ENCODE data around the gene ADRA1B. TPM values are rescaled to one million over a fixed set of nuclear protein-coding genes. Genes with fewer than 3 reads are reported as not detected.

Gene ADRA1B
- total and polyA plus RNA-seq, 10 of the 15 experiments (the other 5 are each of a cell fraction or from before 2014, with no cell fraction given), result 0.04 TPM; not detected in 9

DNA sequence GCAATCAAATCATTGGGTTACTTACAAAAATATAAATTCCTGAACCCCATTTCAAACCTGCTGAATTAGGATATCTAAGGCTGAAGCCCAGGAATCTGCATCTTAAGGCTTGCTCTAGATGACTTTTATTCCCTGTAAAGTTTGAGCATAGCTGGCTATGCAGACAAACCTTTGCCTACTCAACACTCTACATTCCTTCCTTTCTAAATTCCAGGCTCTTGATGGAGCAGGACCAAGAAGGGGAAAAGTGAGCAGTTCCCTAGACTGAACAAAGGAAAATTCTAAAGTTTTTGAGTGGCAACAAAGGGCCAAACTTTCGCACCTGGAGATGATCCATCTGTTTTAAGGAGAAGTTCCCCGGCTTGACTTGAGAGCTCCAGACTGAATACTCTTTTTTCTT is 9.8 kb upstream of the ADRA1B start (continued):
- TF ChIP-seq ZNF24 (IDR thresholded peaks at IDR 0.05), result no peak

DNA sequence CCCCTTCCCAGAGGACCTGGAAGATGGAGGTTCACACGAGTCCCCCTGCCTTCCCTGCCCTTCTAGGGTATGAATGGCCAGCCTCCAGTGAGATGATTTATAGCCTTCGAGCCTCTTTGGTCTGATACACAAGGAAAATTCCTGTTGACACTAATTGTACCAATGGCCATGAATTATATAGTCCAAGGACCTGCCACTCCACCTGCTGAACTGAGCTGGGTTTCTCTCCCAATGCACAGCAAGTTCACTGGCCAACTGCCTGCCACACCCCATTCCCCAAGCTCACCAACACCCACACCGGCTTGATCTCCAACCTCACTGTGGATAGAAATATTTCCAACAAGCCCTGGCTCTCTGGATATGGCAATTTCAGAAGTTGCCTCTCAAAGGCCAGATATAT is 9.3 kb upstream of the ADRA1B start:
- ChIA-PET CTCF (interaction anchor here (0.8 kb wide), 1 partner anchor 401 kb away, joined by 3 read pairs; no protein-coding TSS in a partner anchor), POLR2A (interaction anchor here (1.6 kb wide), 1 partner anchor 9 kb away, joined by 4 read pairs; no protein-coding TSS in a partner anchor), RAD21 (ENCODE audit: unreplicated experiment) (no interaction called here), SMC1A (ENCODE audit: uncharacterized antibody, unreplicated experiment) (interaction anchor here (0.9 to 1.7 kb wide), 4 partner anchors 11 to 184 kb away, joined by 3 to 4 read pairs (median 3); no protein-coding TSS in a partner anchor)
- ATAC-seq, result no peak
- H3K4me1 ChIP-seq (ENCODE audit: control insufficient read depth, insufficient read depth, low read length), result no peaks in the 10 kb centered on the region
- H3K9me3 ChIP-seq (replicated peaks; ENCODE audit: control insufficient read depth, insufficient read depth, low read length), result no peaks in the 10 kb centered on the region
- 21% methylated on average over 3 of the region's 3 CpGs for whole genome bisulfite sequencing (ENCODE audit: insufficient coverage, insufficient replicate concordance, low lambda C conversion rate, missing lambda C conversion rate)
- H2AFZ ChIP-seq (ENCODE audit: control insufficient read depth, low read depth, low read length), result no peak overlapping the region
- TF ChIP-seq JUNB (IDR thresholded peaks at IDR 0.05) (no peak), SIN3A (IDR thresholded peaks at IDR 0.05; ENCODE audit: low read depth, low read length) (no peak), NRF1 (conservative IDR thresholded peaks at IDR 0.05; ENCODE audit: low read depth, low read length) (no peak), RB1 (IDR thresholded peaks at IDR 0.05; ENCODE audit: borderline replicate concordance) (no peak), ATF7 (IDR thresholded peaks at IDR 0.05; ENCODE audit: low read depth) (no peak), CHD4 (IDR thresholded peaks at IDR 0.05) (no peak), CBX3 (IDR thresholded peaks at IDR 0.05; ENCODE audit: borderline replicate concordance, low read depth) (no peak), PAX5 (IDR thresholded peaks at IDR 0.05; ENCODE audit: borderline replicate concordance, low read depth, low read length) (no peak), CREM (IDR thresholded peaks at IDR 0.05; ENCODE audit: low read depth) (no peak), MEF2A (IDR thresholded peaks at IDR 0.05; ENCODE audit: insufficient read depth, low read depth, low read length) (no peak), TCF7 (IDR thresholded peaks at IDR 0.05; ENCODE audit: borderline replicate concordance) (no peak), RAD21 (IDR thresholded peaks at IDR 0.05; ENCODE audit: insufficient read depth, low read depth, low read length) (no peak), STAT1 (conservative IDR thresholded peaks at IDR 0.05) (no peak)
- TF ChIP-seq, protein P1, sequence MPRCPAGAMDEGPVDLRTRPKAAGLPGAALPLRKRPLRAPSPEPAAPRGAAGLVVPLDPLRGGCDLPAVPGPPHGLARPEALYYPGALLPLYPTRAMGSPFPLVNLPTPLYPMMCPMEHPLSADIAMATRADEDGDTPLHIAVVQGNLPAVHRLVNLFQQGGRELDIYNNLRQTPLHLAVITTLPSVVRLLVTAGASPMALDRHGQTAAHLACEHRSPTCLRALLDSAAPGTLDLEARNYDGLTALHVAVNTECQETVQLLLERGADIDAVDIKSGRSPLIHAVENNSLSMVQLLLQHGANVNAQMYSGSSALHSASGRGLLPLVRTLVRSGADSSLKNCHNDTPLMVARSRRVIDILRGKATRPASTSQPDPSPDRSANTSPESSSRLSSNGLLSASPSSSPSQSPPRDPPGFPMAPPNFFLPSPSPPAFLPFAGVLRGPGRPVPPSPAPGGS (IDR thresholded peaks at IDR 0.05; ENCODE audit: borderline replicate concordance, insufficient read depth, low read depth, low read length, poor library complexity, severe bottlenecking), result no peak
- TF ChIP-seq, protein P2, sequence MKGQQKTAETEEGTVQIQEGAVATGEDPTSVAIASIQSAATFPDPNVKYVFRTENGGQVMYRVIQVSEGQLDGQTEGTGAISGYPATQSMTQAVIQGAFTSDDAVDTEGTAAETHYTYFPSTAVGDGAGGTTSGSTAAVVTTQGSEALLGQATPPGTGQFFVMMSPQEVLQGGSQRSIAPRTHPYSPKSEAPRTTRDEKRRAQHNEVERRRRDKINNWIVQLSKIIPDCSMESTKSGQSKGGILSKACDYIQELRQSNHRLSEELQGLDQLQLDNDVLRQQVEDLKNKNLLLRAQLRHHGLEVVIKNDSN (IDR thresholded peaks at IDR 0.05; ENCODE audit: borderline replicate concordance, extremely low read length, insufficient read depth, low read depth, low read length), result no peak
- TF ChIP-seq, protein P3, sequence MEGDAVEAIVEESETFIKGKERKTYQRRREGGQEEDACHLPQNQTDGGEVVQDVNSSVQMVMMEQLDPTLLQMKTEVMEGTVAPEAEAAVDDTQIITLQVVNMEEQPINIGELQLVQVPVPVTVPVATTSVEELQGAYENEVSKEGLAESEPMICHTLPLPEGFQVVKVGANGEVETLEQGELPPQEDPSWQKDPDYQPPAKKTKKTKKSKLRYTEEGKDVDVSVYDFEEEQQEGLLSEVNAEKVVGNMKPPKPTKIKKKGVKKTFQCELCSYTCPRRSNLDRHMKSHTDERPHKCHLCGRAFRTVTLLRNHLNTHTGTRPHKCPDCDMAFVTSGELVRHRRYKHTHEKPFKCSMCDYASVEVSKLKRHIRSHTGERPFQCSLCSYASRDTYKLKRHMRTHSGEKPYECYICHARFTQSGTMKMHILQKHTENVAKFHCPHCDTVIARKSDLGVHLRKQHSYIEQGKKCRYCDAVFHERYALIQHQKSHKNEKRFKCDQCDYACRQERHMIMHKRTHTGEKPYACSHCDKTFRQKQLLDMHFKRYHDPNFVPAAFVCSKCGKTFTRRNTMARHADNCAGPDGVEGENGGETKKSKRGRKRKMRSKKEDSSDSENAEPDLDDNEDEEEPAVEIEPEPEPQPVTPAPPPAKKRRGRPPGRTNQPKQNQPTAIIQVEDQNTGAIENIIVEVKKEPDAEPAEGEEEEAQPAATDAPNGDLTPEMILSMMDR (IDR thresholded peaks at IDR 0.05 in 2 of 3, conservative IDR thresholded peaks at IDR 0.05 in 1 of 3; ENCODE audit: control insufficient read depth in 2 of 3, extremely low read depth in 1 of 3, insufficient read depth in 1 of 3, low read depth in 3 of 3, low read length in 3 of 3), result no peak
- intact Hi-C loops (cut with micrococcal nuclease; ENCODE audit: unreplicated experiment) (no loop called here), in situ Hi-C loops (cut with MboI) (no loop called here)
- H3K9ac ChIP-seq (ENCODE audit: control insufficient read depth, insufficient read depth, low read length), result no peak overlapping the region
- no peak overlapping the region for H3K4me3 ChIP-seq
- no peak overlapping the region for H3K27ac ChIP-seq (ENCODE audit: control insufficient read depth, insufficient read depth)
- BruUV-seq (replicated peaks), result no TSS peak
- no peak overlapping the region for H3K4me2 ChIP-seq (ENCODE audit: control insufficient read depth, insufficient read depth)
- H3K27me3 ChIP-seq (replicated peaks in 1 of 2; ENCODE audit: control insufficient read depth in 2 of 2, insufficient read depth in 2 of 2, low read length in 1 of 2), result no peaks in the 10 kb centered on the region; a peak in 1 of 4 replicates
- DNase-seq (ENCODE audit: low read depth, low spot score), result no peak
- no peaks in the 10 kb centered on the region for H4K20me1 ChIP-seq (ENCODE audit: control insufficient read depth, insufficient read depth)
- H3K36me3 ChIP-seq (ENCODE audit: control insufficient read depth in 2 of 2, insufficient read depth in 2 of 2, low read length in 1 of 2), result no peaks in the 10 kb centered on the region
- FAIRE-seq, result no peak
- no peaks in the 10 kb centered on the region for H3K79me2 ChIP-seq (ENCODE audit: control insufficient read depth, insufficient read depth, low read length)
